Adrenal gland (tissue), 5 donors: ENCODE measurements around the gene LSM12.

Source experiments
- POLR2A ChIP-seq, 2 donors: fragments of 450-650 bp; IDR thresholded peaks; one replicate each; pipeline ENCODE4 v1.6.1; 2017; ENCODE audit warnings: antibody characterized with exemption in 2 of 2, mild to moderate bottlenecking in 2 of 2, moderate library complexity in 1 of 2
- TF ChIP-seq, protein P1 (sequence below), 6 experiments: fragments of 450-650 bp in 4 of 6; fragments of 200-600 bp in 2 of 6; sonication (generic) in 1 of 6; IDR thresholded peaks; 1 replicate in 5 of 6; 2 replicates in 1 of 6; pipeline versions ENCODE4 v1.5.1 to v1.8.0; 2016 to 2021; ENCODE audit warnings: antibody characterized with exemption in 6 of 6, mild to moderate bottlenecking in 2 of 6, moderate library complexity in 1 of 6
- donor health status: DM: no; HTN: no; CAD: no.

GRCh38 chr17:44105483-44105882, 39.0 kb upstream of the LSM12 start:
- TF ChIP-seq, protein P1, sequence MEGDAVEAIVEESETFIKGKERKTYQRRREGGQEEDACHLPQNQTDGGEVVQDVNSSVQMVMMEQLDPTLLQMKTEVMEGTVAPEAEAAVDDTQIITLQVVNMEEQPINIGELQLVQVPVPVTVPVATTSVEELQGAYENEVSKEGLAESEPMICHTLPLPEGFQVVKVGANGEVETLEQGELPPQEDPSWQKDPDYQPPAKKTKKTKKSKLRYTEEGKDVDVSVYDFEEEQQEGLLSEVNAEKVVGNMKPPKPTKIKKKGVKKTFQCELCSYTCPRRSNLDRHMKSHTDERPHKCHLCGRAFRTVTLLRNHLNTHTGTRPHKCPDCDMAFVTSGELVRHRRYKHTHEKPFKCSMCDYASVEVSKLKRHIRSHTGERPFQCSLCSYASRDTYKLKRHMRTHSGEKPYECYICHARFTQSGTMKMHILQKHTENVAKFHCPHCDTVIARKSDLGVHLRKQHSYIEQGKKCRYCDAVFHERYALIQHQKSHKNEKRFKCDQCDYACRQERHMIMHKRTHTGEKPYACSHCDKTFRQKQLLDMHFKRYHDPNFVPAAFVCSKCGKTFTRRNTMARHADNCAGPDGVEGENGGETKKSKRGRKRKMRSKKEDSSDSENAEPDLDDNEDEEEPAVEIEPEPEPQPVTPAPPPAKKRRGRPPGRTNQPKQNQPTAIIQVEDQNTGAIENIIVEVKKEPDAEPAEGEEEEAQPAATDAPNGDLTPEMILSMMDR (IDR thresholded peaks at IDR 0.05): no peak
- TF ChIP-seq POLR2A (IDR thresholded peaks at IDR 0.05): no peak
